Testis (tissue), 3 donors: ENCODE data around the gene RNF220. TPM values are rescaled to one million over a fixed set of nuclear protein-coding genes. Genes with fewer than 3 reads are reported as not detected.

ENCODE experiments used
- DNase-seq: peaks from one replicate; pipeline ENCODE4 v3.0.0-alpha.2; 2019
- H3K27ac ChIP-seq, 2 donors: fragments of 200-600 bp; sonication (generic); one replicate each; pipeline ENCODE4 v1.5.1; 2019
- H3K27me3 ChIP-seq: fragments of 200-600 bp; sonication (generic); one replicate; pipeline ENCODE4 v1.5.1; 2019
- H3K36me3 ChIP-seq: fragments of 200-600 bp; sonication (generic); one replicate; pipeline ENCODE4 v1.5.1; 2017; ENCODE audit warnings: low read depth; ENCODE audit errors: missing control alignments
- H3K4me1 ChIP-seq: fragments of 200-600 bp; sonication (generic); one replicate; pipeline ENCODE4 v1.5.1; 2019
- H3K4me3 ChIP-seq, 2 donors: fragments of 200-600 bp; sonication (generic); one replicate each; pipeline ENCODE4 v1.5.1; 2017 to 2019
- H3K9me3 ChIP-seq: fragments of 200-600 bp; sonication (generic); one replicate; pipeline ENCODE4 v1.5.1; 2017
- POLR2A ChIP-seq: fragments of 450-650 bp; IDR thresholded peaks from one replicate; pipeline ENCODE4 v1.6.1; 2017; ENCODE audit warnings: antibody characterized with exemption, mild to moderate bottlenecking, moderate library complexity
- WGBS, 2 donors: methylation state at CpG; one replicate each; pipeline ENCODE4 v1.1.5; 2018; 5-methylcytosine and 5-hydroxymethylcytosine counted together
- intact Hi-C: fragments of 100-400 bp; cut with DNase I; formaldehyde crosslinking; loops from one replicate; pipeline ENCODE4 v1.15.1; 2023; ENCODE audit warnings: low total_unique reads
- polyA plus RNA-seq: library from polyadenylated mRNA; stranded (reverse); fragments of 350-450 nt; fragmentation: Illumina TruSeq; extraction: RNeasy Lipid Tissue Mini Kit (QIAGEN cat#74804); gene quantifications from one replicate; pipeline ENCODE4 v1.2.3, GENCODE V29; 2014; ENCODE audit warnings: low read depth, low replicate concordance; ENCODE audit not compliant: insufficient read depth
- total RNA-seq, 2 donors: library from RNA; depleted of rRNA; stranded (reverse); fragments of >200 nt; gene quantifications; one replicate each; pipeline ENCODE4 v1.2.3, GENCODE V29; 2016
- TF ChIP-seq, protein P1 (sequence below), 3 experiments: fragments of 450-650 bp in 2 of 3; fragments of 200-600 bp in 1 of 3; sonication (generic) in 1 of 3; IDR thresholded peaks; one replicate each; pipeline ENCODE4 v1.5.1; 2016 to 2019; ENCODE audit warnings: antibody characterized with exemption in 3 of 3, mild to moderate bottlenecking in 2 of 3, moderate library complexity in 1 of 3

Gene RNF220
- total and polyA plus RNA-seq, 3 donors from 2014 or later = 99.3 to 148 (median 126) TPM

DNA sequence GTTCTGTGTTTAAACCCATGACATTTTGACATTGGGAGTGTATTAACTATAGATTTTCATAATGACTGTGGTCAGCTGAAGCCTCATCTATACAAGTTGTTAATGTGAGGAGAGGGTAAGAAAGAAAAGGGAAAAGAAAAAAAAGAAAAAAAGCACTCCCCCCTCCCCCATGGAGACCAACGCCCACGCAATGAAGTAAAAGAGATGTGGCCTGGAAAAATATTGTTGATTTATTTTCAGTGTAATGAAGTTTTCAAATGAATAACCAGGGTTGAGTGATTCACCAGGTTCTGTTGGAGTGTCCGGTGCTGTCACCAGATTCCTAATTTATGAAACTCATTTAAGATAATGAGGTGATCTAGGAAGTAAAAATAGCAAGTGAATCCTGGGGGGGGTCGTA, 4.7 kb downstream of the RNF220 start:
- H3K27ac ChIP-seq = no peak overlapping the region
- intact Hi-C loops = no loop called here
- no peaks in the 10 kb centered on the region for H3K36me3 ChIP-seq
- TF ChIP-seq, protein P1, sequence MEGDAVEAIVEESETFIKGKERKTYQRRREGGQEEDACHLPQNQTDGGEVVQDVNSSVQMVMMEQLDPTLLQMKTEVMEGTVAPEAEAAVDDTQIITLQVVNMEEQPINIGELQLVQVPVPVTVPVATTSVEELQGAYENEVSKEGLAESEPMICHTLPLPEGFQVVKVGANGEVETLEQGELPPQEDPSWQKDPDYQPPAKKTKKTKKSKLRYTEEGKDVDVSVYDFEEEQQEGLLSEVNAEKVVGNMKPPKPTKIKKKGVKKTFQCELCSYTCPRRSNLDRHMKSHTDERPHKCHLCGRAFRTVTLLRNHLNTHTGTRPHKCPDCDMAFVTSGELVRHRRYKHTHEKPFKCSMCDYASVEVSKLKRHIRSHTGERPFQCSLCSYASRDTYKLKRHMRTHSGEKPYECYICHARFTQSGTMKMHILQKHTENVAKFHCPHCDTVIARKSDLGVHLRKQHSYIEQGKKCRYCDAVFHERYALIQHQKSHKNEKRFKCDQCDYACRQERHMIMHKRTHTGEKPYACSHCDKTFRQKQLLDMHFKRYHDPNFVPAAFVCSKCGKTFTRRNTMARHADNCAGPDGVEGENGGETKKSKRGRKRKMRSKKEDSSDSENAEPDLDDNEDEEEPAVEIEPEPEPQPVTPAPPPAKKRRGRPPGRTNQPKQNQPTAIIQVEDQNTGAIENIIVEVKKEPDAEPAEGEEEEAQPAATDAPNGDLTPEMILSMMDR (IDR thresholded peaks at IDR 0.05) = no peak
- no peak for TF ChIP-seq POLR2A
- 10 to 12% methylated on average over 4 of the region's 4 CpGs for WGBS, 2 donors
- no peak overlapping the region for H3K4me3 ChIP-seq
- H3K27me3 ChIP-seq = peaks cover 3% of the 10 kb centered on the region
- H3K4me1 ChIP-seq = peaks cover 12% of the 10 kb centered on the region
- no peaks in the 10 kb centered on the region for H3K9me3 ChIP-seq
- no peak for DNase-seq

DNA sequence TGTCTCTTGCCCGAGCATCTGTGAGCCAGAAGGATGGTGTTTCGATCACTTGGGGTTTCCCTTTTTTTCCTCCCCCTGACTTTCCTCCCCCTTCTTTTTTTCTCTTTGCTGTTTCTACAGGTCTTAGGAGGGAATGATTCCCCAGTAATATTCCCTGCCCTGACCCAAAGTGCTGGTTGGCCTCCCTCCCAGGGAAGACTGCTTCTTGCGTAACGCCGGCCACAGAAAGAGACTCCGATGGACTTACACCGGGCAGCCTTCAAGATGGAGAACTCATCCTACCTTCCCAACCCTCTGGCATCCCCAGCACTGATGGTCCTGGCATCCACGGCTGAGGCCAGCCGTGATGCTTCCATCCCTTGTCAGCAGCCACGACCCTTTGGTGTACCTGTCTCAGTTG, 6.8 kb downstream of the RNF220 start:
- Histone ChIP-seq H3K9me3 (no peaks in the 10 kb centered on the region), H3K27ac (no peak overlapping the region), H3K27me3 (peaks cover 3% of the 10 kb centered on the region), H3K4me1 (no peaks in the 10 kb centered on the region), H3K4me3 (no peak overlapping the region), H3K36me3 (no peaks in the 10 kb centered on the region)
- intact Hi-C loops = no loop called here
- no peak for TF ChIP-seq POLR2A
- TF ChIP-seq, protein P1 (IDR thresholded peaks at IDR 0.05) = no peak
- 87 to 92% methylated on average over 10 of the region's 10 CpGs for WGBS, 2 donors
- DNase-seq = no peak

DNA sequence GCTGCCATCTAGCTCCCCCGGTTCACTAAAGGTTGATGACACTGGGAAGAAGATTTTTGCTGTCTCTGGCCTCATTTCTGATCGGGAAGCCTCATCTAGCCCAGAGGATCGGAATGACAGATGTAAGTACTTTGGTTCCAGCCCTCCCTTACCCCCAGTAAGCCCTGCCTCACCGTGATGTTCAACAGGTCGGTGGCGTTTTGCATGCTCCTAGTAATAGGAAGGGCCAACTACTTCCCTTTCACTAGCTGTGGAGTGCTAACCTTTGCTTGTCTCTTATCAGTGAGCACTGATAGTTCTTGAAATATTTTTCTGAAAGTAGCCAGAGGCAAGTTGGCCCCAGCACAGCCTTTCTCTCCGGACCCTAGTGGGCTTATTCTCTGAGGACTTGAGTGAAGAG, 7.5 kb downstream of the RNF220 start:
- Histone ChIP-seq H3K9me3 (no peaks in the 10 kb centered on the region), H3K4me1 (no peaks in the 10 kb centered on the region), H3K27ac (no peak overlapping the region), H3K36me3 (no peaks in the 10 kb centered on the region), H3K27me3 (peaks cover 3% of the 10 kb centered on the region), H3K4me3 (no peak overlapping the region)
- DNase-seq = no peak
- WGBS, 2 donors = 56 to 57% methylated on average over 7 of the region's 7 CpGs
- intact Hi-C loops = no loop called here
- TF ChIP-seq POLR2A = no peak
- TF ChIP-seq, protein P1 (IDR thresholded peaks at IDR 0.05) = no peak

DNA sequence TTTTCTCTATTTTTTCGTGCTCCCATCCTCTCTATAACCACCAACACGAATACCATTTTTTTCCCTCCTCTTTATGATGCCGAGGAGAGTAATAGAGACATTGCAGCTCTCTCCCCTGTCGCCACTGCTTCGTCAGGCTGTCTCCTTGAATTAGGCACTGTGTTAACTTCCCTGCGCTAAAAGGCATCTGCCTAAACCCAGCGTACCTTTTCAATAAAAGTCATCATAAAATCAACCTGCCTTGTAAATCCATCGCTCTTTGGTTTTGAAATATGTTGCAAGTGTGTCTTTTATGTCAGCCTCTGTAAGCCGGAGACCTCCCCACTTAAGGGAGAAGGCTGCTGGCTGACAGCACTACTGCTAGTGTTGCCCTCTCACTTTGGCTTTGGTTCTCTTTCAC, 8.7 kb downstream of the RNF220 start:
- no peak for DNase-seq
- intact Hi-C loops = no loop called here
- TF ChIP-seq, protein P1 (IDR thresholded peaks at IDR 0.05) = no peak
- no peak for TF ChIP-seq POLR2A
- peaks cover 3% of the 10 kb centered on the region for H3K27me3 ChIP-seq
- no peaks in the 10 kb centered on the region for H3K36me3 ChIP-seq
- no peak overlapping the region for H3K4me3 ChIP-seq
- H3K27ac ChIP-seq = no peak overlapping the region
- no peaks in the 10 kb centered on the region for H3K9me3 ChIP-seq
- no peaks in the 10 kb centered on the region for H3K4me1 ChIP-seq
- WGBS, 2 donors = 41 to 63% methylated on average over 9 of the region's 9 CpGs

DNA sequence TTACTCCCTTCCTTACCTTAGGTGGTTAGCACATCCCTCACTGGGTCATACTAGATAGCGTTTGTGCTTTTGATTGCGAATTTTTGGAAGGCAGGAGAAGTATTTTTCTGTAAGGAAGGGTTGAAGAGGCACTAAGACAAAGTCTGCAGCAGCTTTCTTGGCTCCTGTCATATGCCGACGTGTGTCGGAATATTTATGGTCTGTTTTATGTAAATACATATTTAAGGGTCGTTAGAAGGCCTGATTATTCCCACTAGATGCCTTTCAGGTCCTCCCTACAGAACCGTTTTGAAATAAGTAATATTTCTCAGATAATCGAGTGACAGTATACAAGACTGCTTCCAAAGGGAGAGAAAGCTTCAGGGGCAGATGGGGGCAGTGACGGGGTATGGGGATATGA, 10.0 kb downstream of the RNF220 start:
- DNase-seq = no peak
- peaks cover 3% of the 10 kb centered on the region for H3K27me3 ChIP-seq
- H3K4me1 ChIP-seq = no peaks in the 10 kb centered on the region
- H3K36me3 ChIP-seq = no peaks in the 10 kb centered on the region
- no peaks in the 10 kb centered on the region for H3K9me3 ChIP-seq
- intact Hi-C loops = no loop called here
- no peak for TF ChIP-seq POLR2A
- TF ChIP-seq, protein P1 (IDR thresholded peaks at IDR 0.05) = no peak
- H3K27ac ChIP-seq = no peak overlapping the region
- H3K4me3 ChIP-seq = no peak overlapping the region
- WGBS, 2 donors = 45 to 66% methylated on average over 9 of the region's 9 CpGs
